Daoy (cell line): ENCODE measurements around the gene F8. TPM values are rescaled to one million over a fixed set of nuclear protein-coding genes. Genes with fewer than 3 reads are reported as not detected.
"Not testable (repeated sequence)": the region's sequence is repeated elsewhere in the genome, so short reads cannot be mapped to it uniquely, and the experiment has no call there.

Source experiments
- DNase-seq: peaks from one replicate; pipeline ENCODE4 v3.0.0-alpha.2; 2015; ENCODE audit warnings: low read depth
- total RNA-seq: library from RNA; depleted of rRNA; stranded (reverse); fragments of >200 nt; shearing (Covaris generic); gene quantifications from 2 replicates; pipeline ENCODE4 v1.2.3, GENCODE V29; 2014

Gene F8
- total RNA-seq, 1 experiment from 2014 or later: 2.2 TPM

DNA sequence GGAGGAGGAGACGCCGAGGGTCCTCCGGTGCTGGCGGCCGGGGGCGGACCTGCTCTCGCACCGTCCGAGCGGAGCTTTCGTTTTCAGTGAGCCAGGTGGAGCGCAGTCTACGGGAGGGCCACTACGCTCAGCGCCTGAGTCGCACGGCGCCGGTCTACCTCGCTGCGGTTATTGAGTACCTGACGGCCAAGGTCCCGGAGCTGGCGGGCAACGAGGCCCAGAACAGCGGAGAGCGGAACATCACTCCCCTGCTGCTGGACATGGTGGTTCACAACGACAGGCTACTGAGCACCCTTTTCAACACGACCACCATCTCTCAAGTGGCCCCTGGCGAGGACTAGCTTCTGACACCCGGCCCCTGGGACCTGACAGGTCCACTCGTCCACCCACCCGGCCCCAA is 137.5 kb downstream of the F8 start:
- not testable (repeated sequence) for DNase-seq

DNA sequence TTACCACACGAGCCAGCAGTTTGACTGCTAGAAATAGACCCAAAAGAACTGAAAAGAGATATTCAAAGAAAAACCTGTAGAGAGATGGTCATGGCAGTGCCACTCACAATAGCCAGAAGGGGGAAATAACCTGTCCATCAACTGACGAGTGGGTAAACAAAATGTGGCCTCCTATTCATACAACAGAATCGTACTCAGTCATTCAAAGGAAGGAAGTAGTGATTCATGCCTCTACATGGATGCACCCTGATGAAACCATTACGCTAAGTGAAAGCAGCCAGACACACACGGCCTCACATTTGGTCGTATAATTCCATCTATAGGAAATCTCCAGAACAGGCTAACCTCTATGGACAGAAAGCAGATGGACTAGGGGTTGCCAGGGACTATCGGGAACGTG is 138.5 kb downstream of the F8 start:
- not testable (repeated sequence) for DNase-seq

GRCh38 chrX:154873329-154873728 is 149.2 kb downstream of the F8 start:
- DNase-seq: no peak

GRCh38 chrX:154868522-154868921 is 154.0 kb downstream of the F8 start:
- DNase-seq: not testable (repeated sequence)

GRCh38 chrX:154855256-154855655 is 167.3 kb downstream of the F8 start:
- DNase-seq: no peak

DNA sequence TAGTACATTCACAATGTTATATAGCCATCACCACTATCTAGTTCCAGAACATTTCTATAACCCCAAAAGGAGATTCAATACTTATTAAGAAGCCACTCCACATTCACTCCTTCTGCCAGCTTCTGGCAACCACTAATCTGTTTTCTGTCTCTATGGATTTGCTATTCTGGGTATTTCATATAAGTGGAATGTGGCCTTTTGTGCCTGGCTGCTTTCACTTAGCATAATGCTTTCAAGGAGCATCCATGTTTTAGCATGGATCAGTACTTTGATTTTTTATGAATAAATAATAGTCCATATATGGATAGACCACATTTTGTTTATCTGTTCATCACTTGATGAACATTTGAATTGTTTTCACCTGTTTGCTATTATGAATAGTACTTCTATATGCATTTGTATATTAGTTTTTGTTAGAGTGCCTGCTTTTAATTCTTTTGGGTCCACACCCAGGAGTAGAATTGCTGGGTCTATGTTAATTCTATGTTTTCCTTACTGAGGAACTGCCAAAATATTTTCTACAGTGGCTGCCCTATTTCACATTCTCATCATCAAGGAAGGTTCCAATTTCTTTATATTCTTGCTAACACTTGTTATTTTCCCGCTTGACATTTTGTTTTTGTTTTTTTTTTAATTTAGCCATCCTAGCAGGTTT is 171.4 kb downstream of the F8 start:
- DNase-seq: no peak

- DNase-seq: peak; percentile 11
Measured at GRCh38 chrX:154840856-154841255, 181.7 kb downstream of the F8 start.

DNA sequence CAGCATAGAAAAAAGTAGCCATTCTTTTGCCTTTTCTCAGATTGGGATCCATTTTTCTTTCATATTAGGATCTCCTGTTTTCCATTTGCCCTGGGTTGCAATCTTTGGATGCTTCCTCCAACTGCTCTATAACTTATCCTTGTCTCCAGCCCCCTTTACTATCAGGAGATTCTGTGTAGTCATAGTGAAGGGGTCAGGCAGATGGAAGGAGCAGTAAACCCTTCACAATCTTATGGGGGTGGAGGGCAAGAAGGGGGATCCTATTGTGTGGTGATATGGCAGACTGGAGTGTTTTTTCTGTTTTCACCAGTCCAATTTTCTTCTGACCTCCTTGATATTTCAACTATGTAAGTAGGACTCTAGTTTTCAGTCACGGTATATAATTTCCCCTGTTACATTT is 186.4 kb downstream of the F8 start:
- DNase-seq: no peak

- DNase-seq: no peak
Measured at GRCh38 chrX:154834562-154834961, 188.0 kb downstream of the F8 start, which contains the start of gene SMIM9. TSS of gene SMIM9 (minus strand) at chrX:154834662. CDS start at chrX:154830856, 3,806 bp downstream.

DNA sequence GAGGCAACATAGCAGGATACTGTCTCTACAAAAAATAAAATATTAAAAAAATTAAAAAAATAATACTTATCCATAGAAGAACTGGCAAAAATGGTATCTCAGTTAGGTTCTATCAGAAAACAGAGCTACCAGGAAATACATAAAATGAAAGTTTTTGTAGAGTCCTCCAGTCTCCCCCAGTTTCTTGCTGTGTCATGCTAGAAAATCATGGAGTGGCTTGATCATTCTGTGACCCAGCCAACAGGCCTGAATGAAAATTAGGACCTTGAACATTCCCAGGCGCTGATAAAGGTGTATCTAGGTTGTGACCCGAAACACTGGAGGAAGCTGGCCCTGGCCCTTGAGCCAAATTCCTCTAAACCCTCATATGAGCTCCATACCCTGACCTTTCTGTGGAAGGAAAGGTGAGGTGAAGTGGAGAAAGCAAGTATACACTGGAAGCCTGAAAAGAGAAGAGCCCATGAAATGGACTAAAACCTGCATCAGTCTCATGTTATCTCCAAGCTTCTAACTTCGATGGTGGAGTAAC is 188.7 kb downstream of the F8 start:
- DNase-seq: no peak

- no peak for DNase-seq
Measured at GRCh38 chrX:154829926-154830442, 192.5 kb downstream of the F8 start.

DNA sequence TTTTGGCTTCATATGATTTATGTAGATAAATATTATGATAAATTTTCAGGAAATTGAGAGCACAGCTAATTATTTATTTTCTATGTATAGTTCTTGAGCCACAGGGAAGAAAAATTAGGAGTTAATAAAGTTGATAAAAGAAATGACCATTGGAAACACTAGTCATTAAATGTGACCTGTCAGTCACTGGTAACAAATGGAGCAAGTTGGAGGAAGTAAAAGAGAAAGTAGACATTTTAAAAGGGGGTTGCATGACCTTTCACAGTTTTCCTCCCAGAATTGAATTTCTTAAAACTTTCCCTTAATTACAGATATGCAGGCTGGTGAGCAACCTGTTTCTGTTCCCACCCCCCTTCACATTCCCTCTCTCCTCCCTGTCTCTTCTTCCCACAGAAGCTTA is 193.4 kb downstream of the F8 start:
- no peak for DNase-seq

GRCh38 chrX:154828016-154828408 is 194.5 kb downstream of the F8 start:
- no peak for DNase-seq

DNA sequence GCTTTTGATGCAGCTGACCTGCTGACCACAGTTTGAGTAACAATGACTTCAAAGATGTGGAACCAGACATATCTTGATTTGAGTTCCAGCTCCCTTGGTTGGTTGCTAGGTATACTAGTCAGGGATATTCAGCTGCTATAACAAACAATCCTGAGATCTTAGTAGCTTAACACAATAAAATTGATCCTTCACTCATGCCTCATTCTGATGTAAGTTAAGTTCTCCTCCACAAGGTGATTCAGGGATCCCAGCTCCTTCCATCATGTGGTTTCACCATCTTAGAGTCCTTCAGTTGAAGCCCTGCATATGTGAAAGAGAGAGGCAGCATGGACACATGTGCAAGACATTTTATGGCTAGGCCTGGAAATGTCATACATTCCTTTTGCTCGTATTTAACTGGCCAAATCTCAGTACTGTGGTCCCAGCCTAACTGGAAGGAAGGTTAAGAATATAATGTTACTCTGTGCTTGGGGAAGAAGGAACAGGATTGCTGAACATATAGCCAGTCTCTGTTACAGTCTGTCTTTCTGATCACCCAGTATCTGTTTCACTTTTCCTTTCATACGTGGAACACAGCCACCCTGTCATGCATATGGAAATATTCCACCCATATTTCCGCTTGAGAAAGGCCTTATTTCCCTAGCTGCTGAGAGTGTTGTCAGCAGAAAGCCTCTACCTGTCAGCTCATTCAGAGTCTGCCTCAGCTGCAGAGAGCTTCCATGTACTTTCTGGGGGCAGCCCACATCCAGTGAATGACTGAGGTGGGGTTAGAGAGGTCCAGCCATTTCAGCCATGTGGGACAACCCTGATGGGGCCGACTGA is 195.1 kb downstream of the F8 start:
- no peak for DNase-seq

DNA sequence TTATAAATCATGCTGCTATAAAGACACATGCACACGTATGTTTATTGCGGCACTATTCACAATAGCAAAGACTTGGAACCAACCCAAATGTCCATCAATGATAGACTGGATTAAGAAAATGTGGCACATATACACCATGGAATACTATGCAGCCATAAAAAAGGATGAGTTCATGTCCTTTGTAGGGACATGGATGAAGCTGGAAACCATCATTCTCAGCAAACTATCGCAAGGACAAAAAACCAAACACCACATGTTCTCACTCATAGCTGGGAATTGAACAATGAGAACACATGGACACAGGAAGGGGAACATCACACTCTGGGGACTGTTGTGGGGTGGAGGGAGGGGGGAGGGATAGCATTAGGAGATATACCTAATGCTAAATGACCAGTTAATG is 196.9 kb downstream of the F8 start:
- DNase-seq: not testable (repeated sequence)

GRCh38 chrX:154824638-154825037 is 197.9 kb downstream of the F8 start:
- no peak for DNase-seq

GRCh38 chrX:154822029-154822428 is 200.5 kb downstream of the F8 start:
- no peak for DNase-seq

GRCh38 chrX:154821523-154821922 is 201.0 kb downstream of the F8 start:
- DNase-seq: no peak

DNA sequence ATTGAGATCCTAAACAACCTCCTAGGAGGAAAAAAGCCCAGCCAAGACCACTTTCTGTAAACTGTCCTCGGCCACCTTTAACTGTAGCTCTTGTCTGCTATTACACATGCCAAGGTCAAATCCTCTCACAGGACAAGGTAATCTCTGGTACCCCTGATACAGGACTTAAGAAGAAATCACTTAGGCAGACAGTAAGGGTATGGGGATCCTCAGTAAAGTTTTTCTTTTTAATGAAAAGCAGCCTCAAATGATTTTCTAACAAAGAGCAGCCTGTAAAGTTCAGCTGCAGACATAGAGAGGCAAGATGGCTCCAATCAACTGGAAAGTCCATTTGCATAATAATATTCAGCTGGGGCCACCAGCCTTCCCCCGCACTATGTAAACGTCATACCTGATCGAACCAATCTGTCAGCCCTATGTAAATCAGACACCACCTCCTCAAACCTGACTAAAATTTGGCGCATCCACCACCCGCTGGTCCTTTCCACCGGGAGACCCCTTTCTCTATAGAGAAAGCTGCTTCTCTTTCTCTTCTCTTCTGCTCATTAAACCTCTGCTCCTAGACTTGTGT is 202.7 kb downstream of the F8 start:
- no peak for DNase-seq

- no peak for DNase-seq
Measured at GRCh38 chrX:154818916-154819770, 203.4 kb downstream of the F8 start.

- DNase-seq: not testable (repeated sequence)
Measured at GRCh38 chrX:154817048-154817618, 205.4 kb downstream of the F8 start.
